Kidney capillary endothelial cell (primary cell): ENCODE measurements around the gene STH.

Experiments
- DNase-seq: peaks from one replicate; pipeline ENCODE4 v3.0.0-alpha.2; 2018; ENCODE audit warnings: low spot score

The STH gene

GRCh38 chr17:46047856-46048255, 48.8 kb downstream of the STH start:
- DNase-seq, result no peak
